ENCODE measurements around the gene CNTN6. TPM values are rescaled to one million over a fixed set of nuclear protein-coding genes. Genes with fewer than 3 reads are reported as not detected.

Gene CNTN6
- polyA plus RNA-seq, 1 donor (not counting 4 experiments of a cell fraction or from before 2014, with no cell fraction given), result not detected

DNA sequence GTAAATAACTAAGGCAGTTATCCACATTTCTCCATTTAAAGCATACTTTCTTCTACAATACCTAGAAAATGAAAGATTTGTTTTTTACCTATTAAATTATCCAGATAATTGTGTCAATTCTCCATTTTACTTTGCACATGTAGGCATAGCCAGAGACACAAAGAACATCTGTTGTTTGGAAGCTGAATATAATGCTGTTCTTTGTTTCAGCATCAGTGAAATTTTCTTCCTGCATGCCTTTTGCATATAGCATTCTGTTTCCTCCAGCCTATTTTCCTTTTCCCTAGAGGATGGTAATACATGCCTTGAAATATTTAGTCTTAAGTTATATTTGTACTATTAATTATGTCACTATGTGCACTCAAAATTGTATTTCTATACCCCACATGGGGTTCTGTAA is 233.7 kb downstream of the CNTN6 start:
- H3K27ac ChIP-seq (ENCODE audit: control insufficient read depth, insufficient read depth, low read length), result no peak overlapping the region
- no peaks in the 10 kb centered on the region for H4K20me1 ChIP-seq (ENCODE audit: control insufficient read depth, extremely low read depth, insufficient read depth, low read length)
- H3K4me3 ChIP-seq (ENCODE audit: control insufficient read depth in 2 of 3, extremely low read depth in 1 of 3, insufficient read depth in 2 of 3, low read depth in 1 of 3, low read length in 3 of 3), result no peak overlapping the region
- H2AFZ ChIP-seq (ENCODE audit: control insufficient read depth, low read length), result no peak overlapping the region
- no peaks in the 10 kb centered on the region for H3K4me1 ChIP-seq (ENCODE audit: control insufficient read depth, extremely low read depth, insufficient read depth, low read length)
- no peak overlapping the region for H3K9ac ChIP-seq (ENCODE audit: control insufficient read depth, extremely low read depth, insufficient read depth, low read length)
- no peak overlapping the region for H3K4me2 ChIP-seq (ENCODE audit: control insufficient read depth, extremely low read depth, insufficient read depth, low read depth, low read length)
- dilution Hi-C loops (cut with MboI; ENCODE audit: extremely low pct_ligation_motif_present, low sequenced_read_pairs), result no loop called here
- DNase-seq (ENCODE audit: low read depth, low spot score) (no peak), FAIRE-seq (no peak)
- TF ChIP-seq, protein P1, sequence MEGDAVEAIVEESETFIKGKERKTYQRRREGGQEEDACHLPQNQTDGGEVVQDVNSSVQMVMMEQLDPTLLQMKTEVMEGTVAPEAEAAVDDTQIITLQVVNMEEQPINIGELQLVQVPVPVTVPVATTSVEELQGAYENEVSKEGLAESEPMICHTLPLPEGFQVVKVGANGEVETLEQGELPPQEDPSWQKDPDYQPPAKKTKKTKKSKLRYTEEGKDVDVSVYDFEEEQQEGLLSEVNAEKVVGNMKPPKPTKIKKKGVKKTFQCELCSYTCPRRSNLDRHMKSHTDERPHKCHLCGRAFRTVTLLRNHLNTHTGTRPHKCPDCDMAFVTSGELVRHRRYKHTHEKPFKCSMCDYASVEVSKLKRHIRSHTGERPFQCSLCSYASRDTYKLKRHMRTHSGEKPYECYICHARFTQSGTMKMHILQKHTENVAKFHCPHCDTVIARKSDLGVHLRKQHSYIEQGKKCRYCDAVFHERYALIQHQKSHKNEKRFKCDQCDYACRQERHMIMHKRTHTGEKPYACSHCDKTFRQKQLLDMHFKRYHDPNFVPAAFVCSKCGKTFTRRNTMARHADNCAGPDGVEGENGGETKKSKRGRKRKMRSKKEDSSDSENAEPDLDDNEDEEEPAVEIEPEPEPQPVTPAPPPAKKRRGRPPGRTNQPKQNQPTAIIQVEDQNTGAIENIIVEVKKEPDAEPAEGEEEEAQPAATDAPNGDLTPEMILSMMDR (optimal IDR thresholded peaks at IDR 0.05 in 1 of 3, IDR thresholded peaks at IDR 0.05 in 1 of 3, conservative IDR thresholded peaks at IDR 0.05 in 1 of 3; ENCODE audit: extremely low read depth in 1 of 3, insufficient read depth in 2 of 3, low read length in 3 of 3), result no peak
- no peak for TF ChIP-seq EZH2 (IDR thresholded peaks at IDR 0.05; ENCODE audit: low read length)
- no peaks in the 10 kb centered on the region for H3K79me2 ChIP-seq (ENCODE audit: control insufficient read depth, insufficient read depth, low read length)
- no peaks in the 10 kb centered on the region for H3K9me3 ChIP-seq (ENCODE audit: control insufficient read depth, low read depth, low read length)
- no peaks in the 10 kb centered on the region for H3K36me3 ChIP-seq (ENCODE audit: control insufficient read depth in 2 of 2, extremely low read depth in 1 of 2, insufficient read depth in 2 of 2, low read length in 2 of 2)
- no peaks in the 10 kb centered on the region for H3K27me3 ChIP-seq (ENCODE audit: control insufficient read depth, extremely low read depth, insufficient read depth, low read length)
- H3K9me1 ChIP-seq (ENCODE audit: control insufficient read depth, extremely low read depth, insufficient read depth, low read length), result no peaks in the 10 kb centered on the region

DNA sequence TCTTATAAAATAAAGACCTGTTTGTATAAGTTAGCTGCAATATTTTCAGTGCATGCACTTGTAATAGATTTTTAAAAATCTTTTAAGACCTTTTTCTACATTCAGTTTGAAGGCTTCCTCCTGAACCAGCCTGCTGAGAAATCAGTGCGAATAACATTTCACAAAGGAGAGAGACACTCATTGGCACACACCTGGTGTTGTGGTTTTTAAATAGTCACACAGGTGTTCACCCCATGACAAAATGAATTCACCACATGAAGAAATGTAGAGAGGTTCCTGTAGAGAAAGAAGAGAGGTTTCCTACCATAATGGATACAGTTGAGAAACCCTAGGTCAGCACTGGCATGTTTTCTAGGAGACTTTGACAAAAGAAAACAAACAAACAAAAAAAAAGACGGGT is 237.3 kb downstream of the CNTN6 start:
- H3K27ac ChIP-seq (ENCODE audit: control insufficient read depth, insufficient read depth, low read length), result no peak overlapping the region
- no peaks in the 10 kb centered on the region for H3K9me1 ChIP-seq (ENCODE audit: control insufficient read depth, extremely low read depth, insufficient read depth, low read length)
- H3K36me3 ChIP-seq (ENCODE audit: control insufficient read depth in 2 of 2, extremely low read depth in 1 of 2, insufficient read depth in 2 of 2, low read length in 2 of 2), result no peaks in the 10 kb centered on the region
- no peak overlapping the region for H2AFZ ChIP-seq (ENCODE audit: control insufficient read depth, low read length)
- no peaks in the 10 kb centered on the region for H3K4me1 ChIP-seq (ENCODE audit: control insufficient read depth, extremely low read depth, insufficient read depth, low read length)
- TF ChIP-seq, protein P1 (optimal IDR thresholded peaks at IDR 0.05 in 1 of 3, IDR thresholded peaks at IDR 0.05 in 1 of 3, conservative IDR thresholded peaks at IDR 0.05 in 1 of 3; ENCODE audit: extremely low read depth in 1 of 3, insufficient read depth in 2 of 3, low read length in 3 of 3), result no peak
- TF ChIP-seq EZH2 (IDR thresholded peaks at IDR 0.05; ENCODE audit: low read length), result no peak
- FAIRE-seq (no peak), DNase-seq (ENCODE audit: low read depth, low spot score) (no peak)
- H3K9ac ChIP-seq (ENCODE audit: control insufficient read depth, extremely low read depth, insufficient read depth, low read length), result no peak overlapping the region
- no peaks in the 10 kb centered on the region for H3K27me3 ChIP-seq (ENCODE audit: control insufficient read depth, extremely low read depth, insufficient read depth, low read length)
- H3K4me2 ChIP-seq (ENCODE audit: control insufficient read depth, extremely low read depth, insufficient read depth, low read depth, low read length), result no peak overlapping the region
- H3K79me2 ChIP-seq (ENCODE audit: control insufficient read depth, insufficient read depth, low read length), result no peaks in the 10 kb centered on the region
- H3K4me3 ChIP-seq (ENCODE audit: control insufficient read depth in 2 of 3, extremely low read depth in 1 of 3, insufficient read depth in 2 of 3, low read depth in 1 of 3, low read length in 3 of 3), result no peak overlapping the region
- H4K20me1 ChIP-seq (ENCODE audit: control insufficient read depth, extremely low read depth, insufficient read depth, low read length), result no peaks in the 10 kb centered on the region
- dilution Hi-C loops (cut with MboI; ENCODE audit: extremely low pct_ligation_motif_present, low sequenced_read_pairs), result no loop called here
- H3K9me3 ChIP-seq (ENCODE audit: control insufficient read depth, low read depth, low read length), result no peaks in the 10 kb centered on the region

Measured in keratinocyte (primary cell).